GM20000 (cell line): Measurements from ENCODE around the gene SERPINB12.

Experiments
- DNase-seq: peaks from one replicate; pipeline ENCODE4 v3.0.0; 2012; ENCODE audit warnings: low spot score
- TF ChIP-seq, protein P1 (sequence below): IDR thresholded peaks from 2 replicates; pipeline ENCODE4 v1.5.1; 2012; ENCODE audit warnings: mild to moderate bottlenecking, control low read depth; ENCODE audit errors: extremely low read depth, missing control alignments

The SERPINB12 gene

DNA sequence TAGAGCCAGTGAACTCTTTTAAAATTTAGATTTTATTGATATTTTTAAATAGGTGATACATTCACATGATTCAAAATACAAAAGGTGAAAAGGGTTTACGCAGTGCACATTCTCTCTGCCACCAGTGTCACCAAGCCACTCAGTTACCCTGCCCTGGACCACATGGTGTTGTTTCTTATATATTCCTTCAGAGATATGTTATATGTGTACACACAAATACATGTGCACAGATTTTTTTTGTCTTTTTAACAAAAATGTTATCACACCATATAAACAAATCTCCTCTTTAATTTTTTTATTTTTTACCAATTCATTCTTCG, 75.7 kb downstream of the SERPINB12 start:
- TF ChIP-seq, protein P1, sequence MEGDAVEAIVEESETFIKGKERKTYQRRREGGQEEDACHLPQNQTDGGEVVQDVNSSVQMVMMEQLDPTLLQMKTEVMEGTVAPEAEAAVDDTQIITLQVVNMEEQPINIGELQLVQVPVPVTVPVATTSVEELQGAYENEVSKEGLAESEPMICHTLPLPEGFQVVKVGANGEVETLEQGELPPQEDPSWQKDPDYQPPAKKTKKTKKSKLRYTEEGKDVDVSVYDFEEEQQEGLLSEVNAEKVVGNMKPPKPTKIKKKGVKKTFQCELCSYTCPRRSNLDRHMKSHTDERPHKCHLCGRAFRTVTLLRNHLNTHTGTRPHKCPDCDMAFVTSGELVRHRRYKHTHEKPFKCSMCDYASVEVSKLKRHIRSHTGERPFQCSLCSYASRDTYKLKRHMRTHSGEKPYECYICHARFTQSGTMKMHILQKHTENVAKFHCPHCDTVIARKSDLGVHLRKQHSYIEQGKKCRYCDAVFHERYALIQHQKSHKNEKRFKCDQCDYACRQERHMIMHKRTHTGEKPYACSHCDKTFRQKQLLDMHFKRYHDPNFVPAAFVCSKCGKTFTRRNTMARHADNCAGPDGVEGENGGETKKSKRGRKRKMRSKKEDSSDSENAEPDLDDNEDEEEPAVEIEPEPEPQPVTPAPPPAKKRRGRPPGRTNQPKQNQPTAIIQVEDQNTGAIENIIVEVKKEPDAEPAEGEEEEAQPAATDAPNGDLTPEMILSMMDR = no peak
- DNase-seq = no peak
